Spleen (tissue), 11 donors: ENCODE results near the gene AK9. TPM values are rescaled to one million over a fixed set of nuclear protein-coding genes. Genes with fewer than 3 reads are reported as not detected.

ENCODE experiments used
- DNase-seq: peaks from one replicate; pipeline ENCODE4 v3.0.0-alpha.2; 2020
- H3K27ac ChIP-seq, 8 donors: fragments of 200-600 bp; sonication (generic) in 7 of 8; 1 replicate in 4 of 8; 2 replicates in 4 of 8; pipeline versions ENCODE4 v1.5.0 to v1.8.0; 2016 to 2021; ENCODE audit warnings: inconsistent platforms in 4 of 8, mild to moderate bottlenecking in 4 of 8, moderate library complexity in 1 of 8
- H3K27me3 ChIP-seq, 7 donors: fragments of 200-600 bp; sonication (generic) in 6 of 7; replicated peaks in 1 of 7; 1 replicate in 4 of 7; 2 replicates in 3 of 7; pipeline versions ENCODE4 v1.5.0 to v1.8.0; 2016 to 2021; ENCODE audit warnings: inconsistent platforms in 3 of 7, mild to moderate bottlenecking in 1 of 7
- H3K36me3 ChIP-seq, 6 donors: fragments of 200-600 bp; sonication (generic) in 5 of 6; 1 replicate in 4 of 6; 2 replicates in 2 of 6; pipeline versions ENCODE4 v1.5.0 to v1.8.0; 2016 to 2021; ENCODE audit warnings: inconsistent platforms in 2 of 6
- H3K4me1 ChIP-seq, 6 donors: fragments of 200-600 bp; sonication (generic) in 5 of 6; 1 replicate in 3 of 6; 2 replicates in 3 of 6; pipeline versions ENCODE4 v1.5.0 to v1.8.0; 2016 to 2021; ENCODE audit warnings: inconsistent platforms in 3 of 6
- H3K4me3 ChIP-seq, 8 donors: fragments of 200-600 bp; sonication (generic) in 7 of 8; 1 replicate in 4 of 8; 2 replicates in 4 of 8; pipeline versions ENCODE4 v1.5.0 to v1.8.0; 2016 to 2021; ENCODE audit warnings: inconsistent platforms in 4 of 8, mild to moderate bottlenecking in 4 of 8, moderate library complexity in 2 of 8
- H3K9me3 ChIP-seq, 8 donors: fragments of 200-600 bp; sonication (generic) in 7 of 8; 1 replicate in 4 of 8; 2 replicates in 4 of 8; pipeline versions ENCODE4 v1.5.0 to v1.8.0; 2016 to 2021; ENCODE audit warnings: inconsistent platforms in 4 of 8
- CTCF ChIP-seq, 11 experiments: fragments of 200-600 bp in 7 of 11; fragments of 450-650 bp in 4 of 11; sonication (generic) in 4 of 11; IDR thresholded peaks in 8 of 11; conservative IDR thresholded peaks in 3 of 11; 1 replicate in 7 of 11; 2 replicates in 4 of 11; pipeline versions ENCODE4 v1.4.0 to v1.8.0; 2016 to 2021; ENCODE audit warnings: antibody characterized with exemption in 11 of 11, inconsistent platforms in 4 of 11, mild to moderate bottlenecking in 1 of 11
- POLR2A ChIP-seq, 3 donors: fragments of 450-650 bp; IDR thresholded peaks; one replicate each; pipeline ENCODE4 v1.5.1; 2017; ENCODE audit warnings: antibody characterized with exemption in 3 of 3, mild to moderate bottlenecking in 1 of 3
- POLR2AphosphoS5 ChIP-seq, 3 donors: sonication (generic); formaldehyde crosslinking; IDR thresholded peaks; one replicate each; pipeline ENCODE4 v1.5.1; 2017; ENCODE audit warnings: antibody characterized with exemption in 3 of 3
- WGBS, 5 donors: extraction: QIAGEN DNeasy Blood & Tissue Kit in 3 of 5; methylation state at CpG; one replicate each; pipeline versions ENCODE4 v1.1.5 to v1.1.7; 2013 to 2018; 5-methylcytosine and 5-hydroxymethylcytosine counted together
- intact Hi-C: fragments of 100-400 bp; cut with DNase I; formaldehyde crosslinking; loops from one replicate; pipeline ENCODE4 v1.15.0; 2023; ENCODE audit warnings: low total_unique reads
- polyA plus RNA-seq, 3 donors: library from polyadenylated mRNA; stranded (reverse); fragments of 200-250 nt; gene quantifications; one replicate each; pipeline ENCODE4 v1.2.1, GENCODE V29; 2013
- total RNA-seq, 7 donors: library from RNA; depleted of rRNA in 3 of 7; stranded (reverse); fragments of >200 nt in 3 of 7; fragmentation: NEBNext Ultra II Directional in 4 of 7; extraction: Animal tissue kit (Norgen Biotek cat#: 25700) in 4 of 7; gene quantifications; one replicate each; pipeline versions ENCODE4 v1.1.0 to v1.2.1, GENCODE V29; 2016 to 2021
- donor health status: healthy with polysubstance abuse.
- donor health status: DM: no; HTN: no; CAD: no; lungs with moderate emphysema.
- donor health status: DM: no; HTN: no; CAD: no.
- donor health status: Bipolar disorder and iron deficiency.
- donor health status: healthy.
- donor health status: DM: no; HTN: no; CAD: no.
- donor health status: DM: yes; HTN: yes; CAD: no.

The AK9 gene
- total and polyA plus RNA-seq, 10 donors: 3.8 to 24.9 (median 11.5) TPM

- DNase-seq: no peak
- TF ChIP-seq CTCF (IDR thresholded peaks at IDR 0.05 in 8 of 11, conservative IDR thresholded peaks at IDR 0.05 in 3 of 11): no peak
- no peak for TF ChIP-seq POLR2AphosphoS5 (IDR thresholded peaks at IDR 0.05)
- no peak for TF ChIP-seq POLR2A (IDR thresholded peaks at IDR 0.05)
- Histone ChIP-seq H3K27ac (no peak overlapping the region), H3K9me3 (peaks cover 0 to 4% (median 0%) of the 10 kb centered on the region in 8 donors), H3K4me3 (no peak overlapping the region), H3K27me3 (no peaks in the 10 kb centered on the region), H3K4me1 (no peaks in the 10 kb centered on the region), H3K36me3 (no peaks in the 10 kb centered on the region)
- 83 to 95% (median 91%) methylated on average over 2 of the region's 2 CpGs for WGBS, 5 donors
- intact Hi-C loops: no loop called here
These were observed 184.7 kb downstream of the AK9 start for GRCh38 chr6:109506314-109506713.

GRCh38 chr6:109503327-109504224, 187.4 kb downstream of the AK9 start:
- H3K27me3 ChIP-seq: no peaks in the 10 kb centered on the region
- H3K36me3 ChIP-seq: no peaks in the 10 kb centered on the region
- H3K27ac ChIP-seq: no peak overlapping the region
- intact Hi-C loops: no loop called here
- WGBS, 5 donors: 68 to 87% (median 79%) methylated on average over 9 to 10 of the region's 10 CpGs
- H3K4me3 ChIP-seq: no peak overlapping the region
- TF ChIP-seq CTCF (IDR thresholded peaks at IDR 0.05 in 8 of 11, conservative IDR thresholded peaks at IDR 0.05 in 3 of 11) (no peak), POLR2AphosphoS5 (IDR thresholded peaks at IDR 0.05) (no peak), POLR2A (IDR thresholded peaks at IDR 0.05) (no peak)
- no peaks in the 10 kb centered on the region for H3K9me3 ChIP-seq
- DNase-seq: no peak
- H3K4me1 ChIP-seq: no peaks in the 10 kb centered on the region

GRCh38 chr6:109498936-109499335, 192.1 kb downstream of the AK9 start:
- intact Hi-C loops: no loop called here
- Histone ChIP-seq H3K4me3 (no peak overlapping the region), H3K9me3 (no peaks in the 10 kb centered on the region), H3K27ac (no peak overlapping the region), H3K36me3 (no peaks in the 10 kb centered on the region), H3K27me3 (no peaks in the 10 kb centered on the region), H3K4me1 (peaks cover 0 to 4% (median 0%) of the 10 kb centered on the region in 6 donors)
- no peak for DNase-seq
- no peak for TF ChIP-seq POLR2AphosphoS5 (IDR thresholded peaks at IDR 0.05)
- TF ChIP-seq POLR2A (IDR thresholded peaks at IDR 0.05): no peak
- no peak for TF ChIP-seq CTCF (IDR thresholded peaks at IDR 0.05 in 8 of 11, conservative IDR thresholded peaks at IDR 0.05 in 3 of 11)
- WGBS, 5 donors: 90 to 92% (median 92%) methylated on average over 2 of the region's 2 CpGs

GRCh38 chr6:109498052-109498451, 192.9 kb downstream of the AK9 start:
- DNase-seq: no peak
- H3K4me3 ChIP-seq: no peak overlapping the region
- TF ChIP-seq POLR2A (IDR thresholded peaks at IDR 0.05) (no peak), POLR2AphosphoS5 (IDR thresholded peaks at IDR 0.05) (no peak), CTCF (IDR thresholded peaks at IDR 0.05 in 8 of 11, conservative IDR thresholded peaks at IDR 0.05 in 3 of 11) (no peak)
- no peaks in the 10 kb centered on the region for H3K36me3 ChIP-seq
- H3K27ac ChIP-seq: no peak overlapping the region
- WGBS, 5 donors: 88 to 98% (median 90%) methylated on average over 4 of the region's 4 CpGs
- H3K9me3 ChIP-seq: no peaks in the 10 kb centered on the region
- peaks cover 0 to 11% (median 0%) of the 10 kb centered on the region in 6 donors for H3K4me1 ChIP-seq
- intact Hi-C loops: no loop called here
- no peaks in the 10 kb centered on the region for H3K27me3 ChIP-seq
